ENCODE data around the gene PGAP1. TPM values are rescaled to one million over a fixed set of nuclear protein-coding genes. Genes with fewer than 3 reads are reported as not detected.
A peak's percentile ranks its signal among the peaks of the same experiment; 100 is the strongest.

Gene PGAP1
- total RNA-seq, 1 experiment from 2014 or later = 7.1 TPM

DNA sequence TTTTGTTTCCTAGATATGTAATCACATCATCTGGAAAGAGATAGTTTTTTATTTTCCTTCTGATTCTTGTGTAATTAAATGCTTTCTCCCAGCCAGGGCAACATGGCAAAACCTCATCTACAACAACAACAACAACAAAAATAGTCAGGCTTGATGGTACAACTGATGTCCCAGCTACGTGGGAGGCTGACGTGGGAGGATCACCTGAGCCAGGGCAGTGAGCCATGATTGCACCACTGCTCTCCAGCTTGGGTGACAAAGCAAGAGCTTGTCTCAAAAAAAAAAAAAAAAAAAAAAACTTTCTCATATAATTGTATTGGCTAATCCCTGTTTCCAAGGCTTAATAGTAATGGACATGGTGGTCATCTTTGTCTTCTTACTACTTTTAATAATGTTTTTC lies 26.4 kb upstream of the PGAP1 start:
- Histone ChIP-seq H3K4me1 (ENCODE audit: control insufficient read depth in 1 of 2, insufficient read depth in 2 of 2, low read length in 2 of 2) (no peaks in the 10 kb centered on the region), H3K27ac (ENCODE audit: low read depth, low read length) (no peak overlapping the region), H3K79me2 (ENCODE audit: insufficient read depth, low read length) (no peaks in the 10 kb centered on the region), H3K9me2 (ENCODE audit: insufficient read depth) (no peaks in the 10 kb centered on the region), H3K4me3 (replicated peaks in 1 of 2; ENCODE audit: low read depth in 1 of 2, low read length in 2 of 2) (no peak overlapping the region), H4K20me1 (ENCODE audit: insufficient read depth) (no peaks in the 10 kb centered on the region), H3K9ac (ENCODE audit: low read length) (no peak overlapping the region), H3K27me3 (ENCODE audit: insufficient read depth, low read length) (no peaks in the 10 kb centered on the region), H3K36me3 (ENCODE audit: control insufficient read depth in 1 of 2, insufficient read depth in 2 of 2, low read length in 2 of 2) (no peaks in the 10 kb centered on the region), H3K9me3 (ENCODE audit: control insufficient read depth in 1 of 2, insufficient read depth in 1 of 2, low read depth in 1 of 2, low read length in 2 of 2) (no peaks in the 10 kb centered on the region), H3K4me2 (ENCODE audit: low read length) (no peak overlapping the region), H2AFZ (ENCODE audit: low read depth, low read length, poor library complexity, severe bottlenecking) (no peak overlapping the region)
- no TSS peak for BruUV-seq (replicated peaks)
- ChIA-PET CTCF (no interaction called here), POLR2A (no interaction called here), RAD21 (ENCODE audit: low non-redundant PET in 1 of 2, low total read pairs in 2 of 2, uncharacterized antibody in 2 of 2, unreplicated experiment in 2 of 2) (no interaction called here)
- DNase-seq (ENCODE audit: low read depth, low spot score) = no peak
- no peak for ATAC-seq
- no peak for TF ChIP-seq TCF7L2 (IDR thresholded peaks at IDR 0.05; ENCODE audit: borderline replicate concordance, extremely low read depth, insufficient read depth, insufficient read length)
- TF ChIP-seq YY1 (IDR thresholded peaks at IDR 0.05; ENCODE audit: extremely low read depth, insufficient replicate concordance, low read depth, low read length) = no peak
- no peak for TF ChIP-seq JUND (IDR thresholded peaks at IDR 0.05)
- TF ChIP-seq SRF (IDR thresholded peaks at IDR 0.05; ENCODE audit: low read depth) = no peak
- no peak for TF ChIP-seq EZH2 (IDR thresholded peaks at IDR 0.05)
- no peak for TF ChIP-seq ZNF274 (IDR thresholded peaks at IDR 0.05; ENCODE audit: low read depth, low read length)
- no peak for TF ChIP-seq EGR1 (IDR thresholded peaks at IDR 0.05; ENCODE audit: low read depth)
- TF ChIP-seq EZH2phosphoT487 (IDR thresholded peaks at IDR 0.05; ENCODE audit: borderline replicate concordance) = no peak
- intact Hi-C loops (cut with micrococcal nuclease) = no loop called here

DNA sequence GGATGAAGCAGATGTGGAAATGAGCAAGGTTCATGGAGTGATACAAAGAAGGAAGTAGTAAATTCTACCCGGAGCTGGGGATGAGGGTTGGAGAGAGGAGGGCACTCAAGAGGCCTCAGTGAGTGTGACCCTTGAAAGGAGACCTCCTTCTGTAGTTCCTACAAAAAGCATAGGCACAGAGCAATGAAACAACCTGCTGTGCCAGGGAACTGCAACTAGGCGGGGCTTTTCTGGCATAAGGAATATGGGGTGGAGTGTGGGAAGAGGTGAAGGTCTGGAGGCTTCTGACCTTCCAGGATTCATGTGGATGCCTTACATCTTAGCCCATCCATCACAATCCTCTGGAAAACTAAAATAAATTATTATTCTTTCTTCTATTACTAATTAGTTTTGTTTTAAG lies 25.5 kb upstream of the PGAP1 start:
- Histone ChIP-seq H3K4me3 (replicated peaks in 1 of 2; ENCODE audit: low read depth in 1 of 2, low read length in 2 of 2) (no peak overlapping the region), H3K27ac (ENCODE audit: low read depth, low read length) (no peak overlapping the region), H2AFZ (ENCODE audit: low read depth, low read length, poor library complexity, severe bottlenecking) (no peak overlapping the region), H3K27me3 (ENCODE audit: insufficient read depth, low read length) (no peaks in the 10 kb centered on the region), H3K9me3 (ENCODE audit: control insufficient read depth in 1 of 2, insufficient read depth in 1 of 2, low read depth in 1 of 2, low read length in 2 of 2) (no peaks in the 10 kb centered on the region), H3K4me2 (ENCODE audit: low read length) (no peak overlapping the region), H3K9me2 (ENCODE audit: insufficient read depth) (no peaks in the 10 kb centered on the region), H3K9ac (ENCODE audit: low read length) (no peak overlapping the region), H3K36me3 (ENCODE audit: control insufficient read depth in 1 of 2, insufficient read depth in 2 of 2, low read length in 2 of 2) (no peaks in the 10 kb centered on the region), H4K20me1 (ENCODE audit: insufficient read depth) (no peaks in the 10 kb centered on the region), H3K79me2 (ENCODE audit: insufficient read depth, low read length) (no peaks in the 10 kb centered on the region), H3K4me1 (ENCODE audit: control insufficient read depth in 1 of 2, insufficient read depth in 2 of 2, low read length in 2 of 2) (no peaks in the 10 kb centered on the region)
- ChIA-PET CTCF (no interaction called here), RAD21 (ENCODE audit: low non-redundant PET in 1 of 2, low total read pairs in 2 of 2, uncharacterized antibody in 2 of 2, unreplicated experiment in 2 of 2) (no interaction called here), POLR2A (no interaction called here)
- DNase-seq (ENCODE audit: low read depth, low spot score) = no peak
- intact Hi-C loops (cut with micrococcal nuclease) = no loop called here
- peak; percentile 62; the same call in 1 of the 2 replicates for ATAC-seq
- BruUV-seq (replicated peaks) = no TSS peak
- TF ChIP-seq POLR2A (IDR thresholded peaks at IDR 0.05; ENCODE audit: borderline replicate concordance, extremely low read depth, insufficient read depth, insufficient read length) (no peak), TCF7L2 (IDR thresholded peaks at IDR 0.05; ENCODE audit: borderline replicate concordance, extremely low read depth, insufficient read depth, insufficient read length) (no peak), CEBPB (IDR thresholded peaks at IDR 0.05; ENCODE audit: low read depth) (no peak), CTCF (IDR thresholded peaks at IDR 0.05 in 2 of 3, conservative IDR thresholded peaks at IDR 0.05 in 1 of 3; ENCODE audit: borderline replicate concordance in 1 of 3, insufficient read depth in 1 of 3, low read depth in 2 of 3, low read length in 2 of 3) (0 out of 6 replicates have a peak, but pooled peaks of 1 of the 3 experiments have one; percentile 2)
